ENCODE results near the gene SMKR1.
A peak's percentile ranks its signal among the peaks of the same experiment; 100 is the strongest.

SMKR1 gene

DNA sequence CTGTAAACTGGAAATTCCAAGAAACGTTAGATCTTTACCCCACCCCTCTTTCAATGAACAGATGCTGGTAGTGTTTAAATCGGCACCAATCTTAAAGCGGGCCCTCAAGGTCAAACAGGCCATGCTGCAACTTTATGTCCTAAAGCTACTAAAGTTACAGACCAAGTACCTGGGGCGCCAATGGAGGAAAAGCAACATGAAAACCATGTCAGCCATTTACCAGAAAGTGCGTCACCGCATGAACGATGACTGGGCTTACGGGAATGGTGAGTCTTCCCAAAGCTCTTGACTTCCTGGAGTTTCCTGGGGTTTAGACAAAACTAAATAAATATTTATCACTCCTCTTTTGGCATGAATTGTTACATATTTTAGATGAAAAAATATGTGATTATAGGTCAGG is 19.6 kb upstream of the SMKR1 start:
- no peak for TF ChIP-seq ZFX (IDR thresholded peaks at IDR 0.05; ENCODE audit: borderline replicate concordance)
- TF ChIP-seq, protein P1, sequence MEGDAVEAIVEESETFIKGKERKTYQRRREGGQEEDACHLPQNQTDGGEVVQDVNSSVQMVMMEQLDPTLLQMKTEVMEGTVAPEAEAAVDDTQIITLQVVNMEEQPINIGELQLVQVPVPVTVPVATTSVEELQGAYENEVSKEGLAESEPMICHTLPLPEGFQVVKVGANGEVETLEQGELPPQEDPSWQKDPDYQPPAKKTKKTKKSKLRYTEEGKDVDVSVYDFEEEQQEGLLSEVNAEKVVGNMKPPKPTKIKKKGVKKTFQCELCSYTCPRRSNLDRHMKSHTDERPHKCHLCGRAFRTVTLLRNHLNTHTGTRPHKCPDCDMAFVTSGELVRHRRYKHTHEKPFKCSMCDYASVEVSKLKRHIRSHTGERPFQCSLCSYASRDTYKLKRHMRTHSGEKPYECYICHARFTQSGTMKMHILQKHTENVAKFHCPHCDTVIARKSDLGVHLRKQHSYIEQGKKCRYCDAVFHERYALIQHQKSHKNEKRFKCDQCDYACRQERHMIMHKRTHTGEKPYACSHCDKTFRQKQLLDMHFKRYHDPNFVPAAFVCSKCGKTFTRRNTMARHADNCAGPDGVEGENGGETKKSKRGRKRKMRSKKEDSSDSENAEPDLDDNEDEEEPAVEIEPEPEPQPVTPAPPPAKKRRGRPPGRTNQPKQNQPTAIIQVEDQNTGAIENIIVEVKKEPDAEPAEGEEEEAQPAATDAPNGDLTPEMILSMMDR (IDR thresholded peaks at IDR 0.05) = no peak
- no peak overlapping the region for H3K27ac ChIP-seq

DNA sequence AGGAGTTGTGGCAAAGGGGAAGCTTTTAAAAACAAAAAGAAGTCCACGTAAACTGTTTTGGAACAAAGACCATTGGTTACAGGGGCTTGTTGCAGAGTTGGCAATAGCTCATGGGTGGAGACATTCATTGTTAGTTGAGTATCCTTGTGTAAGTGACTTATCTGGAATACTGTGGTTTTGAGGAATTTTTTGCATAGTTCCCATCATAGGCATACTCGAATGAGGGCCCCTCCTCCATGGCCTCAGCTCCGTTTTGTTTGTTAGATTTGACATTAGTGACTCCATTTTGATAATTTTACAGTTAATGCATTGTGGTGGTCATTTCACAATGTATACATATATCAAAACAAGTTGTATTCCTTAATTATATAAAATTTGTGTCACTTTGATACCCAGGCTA is 12.8 kb upstream of the SMKR1 start:
- TF ChIP-seq, protein P1 (IDR thresholded peaks at IDR 0.05) = no peak
- TF ChIP-seq ZFX (IDR thresholded peaks at IDR 0.05; ENCODE audit: borderline replicate concordance) = no peak
- H3K27ac ChIP-seq = no peak overlapping the region

DNA sequence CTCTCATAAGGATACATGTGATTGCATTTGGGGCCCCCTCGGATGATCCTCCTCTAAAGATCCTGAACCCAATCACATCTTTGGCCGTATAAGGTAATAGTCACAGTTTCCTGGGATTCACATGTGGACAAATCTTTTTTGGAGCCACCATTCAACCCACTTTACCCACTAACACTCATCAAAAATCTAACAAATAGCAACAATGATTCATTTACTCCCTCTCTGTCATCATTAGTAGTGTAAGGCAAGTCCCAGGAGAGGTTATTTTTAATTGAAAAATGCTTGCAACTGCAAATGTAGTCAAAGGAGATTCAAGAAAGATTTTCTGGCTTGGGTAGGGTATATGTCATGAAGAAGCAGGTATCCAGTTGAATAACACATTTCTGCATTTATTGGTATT is 9.9 kb upstream of the SMKR1 start:
- H3K27ac ChIP-seq = no peak overlapping the region
- TF ChIP-seq, protein P1 (IDR thresholded peaks at IDR 0.05) = no peak
- no peak for TF ChIP-seq ZFX (IDR thresholded peaks at IDR 0.05; ENCODE audit: borderline replicate concordance)

DNA sequence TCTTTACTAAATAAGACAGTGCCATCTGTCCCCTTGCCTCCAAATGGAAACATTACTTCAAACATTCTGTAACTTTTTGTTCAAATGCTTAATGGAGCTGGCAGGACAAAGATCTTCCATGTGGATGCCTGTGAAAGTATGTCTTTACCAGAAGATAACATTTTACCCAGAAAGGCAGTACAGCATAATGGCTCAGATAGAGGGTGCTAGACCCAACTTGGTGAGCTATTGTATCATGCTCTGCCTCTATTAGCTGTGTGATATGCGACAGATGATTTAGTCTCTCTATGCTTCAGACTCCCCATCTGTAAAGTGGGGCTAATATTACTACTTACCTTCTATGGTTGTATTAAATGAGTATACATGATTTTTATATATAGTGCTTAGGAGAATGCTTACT is 8.8 kb upstream of the SMKR1 start:
- H3K27ac ChIP-seq = no peak overlapping the region
- TF ChIP-seq, protein P1 (IDR thresholded peaks at IDR 0.05) = 0 out of 2 replicates have a peak, but pooled peaks have one; percentile 7
- TF ChIP-seq ZFX (IDR thresholded peaks at IDR 0.05; ENCODE audit: borderline replicate concordance) = no peak

DNA sequence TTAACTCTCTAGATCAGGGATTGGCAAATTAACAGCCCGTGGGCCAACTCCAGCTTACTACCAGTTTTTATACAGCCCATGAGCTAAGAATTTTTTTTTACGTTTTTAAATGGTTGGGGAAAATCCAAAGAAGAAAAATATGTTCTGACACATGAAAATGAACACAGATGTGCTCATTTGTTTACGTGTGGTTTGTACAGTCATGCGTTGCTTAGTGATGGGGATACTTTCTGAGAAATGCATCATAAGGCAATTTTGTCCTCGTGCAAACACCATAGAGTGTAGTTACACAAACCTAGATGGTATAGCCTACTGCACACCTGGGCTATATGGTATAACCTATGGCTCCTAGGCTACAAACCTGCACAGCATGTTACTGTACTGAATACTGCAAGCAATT is 8.3 kb upstream of the SMKR1 start:
- TF ChIP-seq, protein P1 (IDR thresholded peaks at IDR 0.05) = no peak
- no peak for TF ChIP-seq ZFX (IDR thresholded peaks at IDR 0.05; ENCODE audit: borderline replicate concordance)
- no peak overlapping the region for H3K27ac ChIP-seq

DNA sequence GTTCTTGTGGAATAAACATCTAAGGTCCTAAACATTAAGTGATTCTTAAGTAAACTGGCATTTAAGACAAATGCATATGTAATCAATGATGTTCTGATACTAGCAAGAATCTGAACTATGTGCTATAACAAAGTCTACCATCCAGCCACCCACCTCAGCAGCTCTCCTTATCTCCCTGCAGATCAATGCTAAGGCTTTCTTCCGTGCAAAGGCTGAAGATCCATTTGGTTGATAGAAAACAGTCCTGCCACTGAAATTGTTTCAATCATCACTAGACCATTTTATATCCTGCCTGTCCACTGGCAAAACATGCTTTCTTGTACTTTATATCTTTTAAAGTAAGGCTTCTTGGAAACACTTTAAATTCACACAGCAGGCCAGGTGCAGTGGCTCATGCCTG is 6.3 kb upstream of the SMKR1 start:
- TF ChIP-seq, protein P1 (IDR thresholded peaks at IDR 0.05) = no peak
- no peak for TF ChIP-seq ZFX (IDR thresholded peaks at IDR 0.05; ENCODE audit: borderline replicate concordance)

DNA sequence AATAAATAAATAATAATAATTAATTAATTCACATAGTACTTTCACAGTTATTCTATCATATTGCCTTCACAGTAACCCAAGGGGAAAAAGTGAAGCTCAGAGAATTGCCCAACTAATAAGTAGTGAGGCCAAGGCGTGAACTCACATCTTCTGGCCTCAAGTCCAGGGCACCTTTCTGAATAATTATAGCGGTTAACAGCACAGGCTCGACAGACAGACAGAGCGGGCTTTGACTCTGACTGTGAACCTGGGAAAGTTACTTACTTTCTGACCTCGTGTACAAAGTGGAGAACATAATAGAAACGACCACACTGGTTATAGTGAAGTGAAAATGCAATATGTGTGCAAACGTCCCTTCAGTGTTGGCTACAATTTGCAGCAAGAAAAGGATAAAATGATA is 5.7 kb upstream of the SMKR1 start:
- H3K27ac ChIP-seq = no peak overlapping the region
- no peak for TF ChIP-seq ZFX (IDR thresholded peaks at IDR 0.05; ENCODE audit: borderline replicate concordance)
- TF ChIP-seq, protein P1 (IDR thresholded peaks at IDR 0.05) = no peak

More for the DNA sequence above, 6.3 kb upstream of the SMKR1 start:
- no peak overlapping the region for H3K27ac ChIP-seq
